Omental fat pad (tissue), 4 donors: ENCODE measurements around the gene TRIOBP. TPM values are rescaled to one million over a fixed set of nuclear protein-coding genes. Genes with fewer than 3 reads are reported as not detected.

Experiments used
- ATAC-seq: fragments of 150-250 bp; one replicate; pipeline ENCODE4 v1.9.1; 2016; ENCODE audit warnings: mild to moderate bottlenecking, moderate library complexity; ENCODE audit not compliant: low FRiP score
- DNase-seq: peaks from one replicate; pipeline ENCODE4 v3.0.0-alpha.2; 2019; ENCODE audit warnings: low spot score
- CTCF ChIP-seq, 3 donors: fragments of 450-650 bp; IDR thresholded peaks; one replicate each; pipeline ENCODE4 v1.5.1; 2016 to 2017; ENCODE audit warnings: antibody characterized with exemption in 3 of 3, mild to moderate bottlenecking in 3 of 3, moderate library complexity in 2 of 3
- total RNA-seq, 4 donors: library from RNA; depleted of rRNA; stranded (reverse); fragments of >200 nt; gene quantifications; one replicate each; pipeline ENCODE4 v1.1.0, GENCODE V29; 2016

Gene TRIOBP
- total RNA-seq, 4 donors from 2014 or later = 79.2 to 179 (median 82.8) TPM

GRCh38 chr22:37701141-37701786, 4.4 kb downstream of the TRIOBP start:
- ATAC-seq = peak; percentile 17
- no peak for TF ChIP-seq CTCF (IDR thresholded peaks at IDR 0.05)

GRCh38 chr22:37703906-37704305, 7.1 kb downstream of the TRIOBP start:
- peak; percentile 75 for ATAC-seq
- no peak for TF ChIP-seq CTCF (IDR thresholded peaks at IDR 0.05)
- DNase-seq = no peak

More at GRCh38 chr22:37701141-37701786, 4.4 kb downstream of the TRIOBP start:
- no peak for DNase-seq

- no peak for TF ChIP-seq CTCF (IDR thresholded peaks at IDR 0.05)
- DNase-seq (no peak), ATAC-seq (no peak)
Observed at GRCh38 chr22:37704645-37705044, 7.8 kb downstream of the TRIOBP start.

- DNase-seq (no peak), ATAC-seq (no peak)
- no peak for TF ChIP-seq CTCF (IDR thresholded peaks at IDR 0.05)
Observed at GRCh38 chr22:37705205-37705604, 8.4 kb downstream of the TRIOBP start.

GRCh38 chr22:37708580-37709444, 12.0 kb downstream of the TRIOBP start:
- DNase-seq (no peak), ATAC-seq (no peak)
- no peak for TF ChIP-seq CTCF (IDR thresholded peaks at IDR 0.05)

GRCh38 chr22:37709445-37709765, 12.6 kb downstream of the TRIOBP start:
- DNase-seq (no peak), ATAC-seq (no peak)
- TF ChIP-seq CTCF (IDR thresholded peaks at IDR 0.05) = no peak

- no peak for TF ChIP-seq CTCF (IDR thresholded peaks at IDR 0.05)
- DNase-seq (no peak), ATAC-seq (no peak)
Observed at GRCh38 chr22:37710675-37711074, 13.8 kb downstream of the TRIOBP start.
